Measurements from ENCODE around the gene FIBCD1.

GRCh38 chr9:130903194-130904069 lies 35.6 kb downstream of the FIBCD1 start:
- TF ChIP-seq CTCF (IDR thresholded peaks at IDR 0.05) (no peak), POLR2A (IDR thresholded peaks at IDR 0.05) (no peak)
